Fibroblast of lung (primary cell): Measurements from ENCODE around the gene SMCO2. TPM values are rescaled to one million over a fixed set of nuclear protein-coding genes. Genes with fewer than 3 reads are reported as not detected.

Source experiments
- DNase-seq, 2 donors: peaks; one replicate each; pipeline versions ENCODE4 v3.0.0 to v3.0.0-alpha.2; 2010; ENCODE audit warnings: low read depth in 2 of 2
- H2AFZ ChIP-seq: 2 replicates; pipeline ENCODE4 v1.5.1; 2012; ENCODE audit warnings: low read length, control low read depth, inconsistent platforms
- H3K27ac ChIP-seq: 2 replicates; pipeline ENCODE4 v1.5.1; 2011; ENCODE audit warnings: low read length, control low read depth; ENCODE audit not compliant: insufficient read depth
- H3K27me3 ChIP-seq: 2 replicates; pipeline ENCODE4 v1.5.1; 2011; ENCODE audit warnings: mild to moderate bottlenecking, low read length; ENCODE audit not compliant: control insufficient read depth, insufficient read depth
- H3K36me3 ChIP-seq: 2 replicates; pipeline ENCODE4 v1.5.1; 2011; ENCODE audit warnings: low read length; ENCODE audit not compliant: control insufficient read depth, insufficient read depth
- H3K4me1 ChIP-seq: 2 replicates; pipeline ENCODE4 v1.5.1; 2011; ENCODE audit warnings: low read length; ENCODE audit not compliant: control insufficient read depth, insufficient read depth; ENCODE audit errors: extremely low read depth
- H3K4me2 ChIP-seq: 2 replicates; pipeline ENCODE4 v1.5.1; 2011; ENCODE audit warnings: low read length, control low read depth; ENCODE audit not compliant: insufficient read depth; ENCODE audit errors: extremely low read depth
- H3K4me3 ChIP-seq, 4 experiments: fragments of 200-600 bp in 1 of 4; sonication (generic) in 1 of 4; replicated peaks in 1 of 4; 2 replicates each; pipeline ENCODE4 v1.5.1; 2011 to 2016; ENCODE audit warnings: low read length in 4 of 4, low read depth in 3 of 4, mild to moderate bottlenecking in 3 of 4, control low read depth in 2 of 4, inconsistent platforms in 1 of 4, mixed read lengths in 1 of 4; ENCODE audit not compliant: insufficient read depth in 1 of 4; ENCODE audit errors: control extremely low read depth in 1 of 4
- H3K79me2 ChIP-seq: 2 replicates; pipeline ENCODE4 v1.5.1; 2012; ENCODE audit warnings: mild to moderate bottlenecking, low read length, inconsistent platforms; ENCODE audit not compliant: control insufficient read depth, insufficient read depth
- H3K9ac ChIP-seq: 2 replicates; pipeline ENCODE4 v1.5.1; 2011; ENCODE audit warnings: mild to moderate bottlenecking, low read length, control low read depth; ENCODE audit not compliant: insufficient read depth
- H3K9me3 ChIP-seq: 2 replicates; pipeline ENCODE4 v1.5.1; 2012; ENCODE audit warnings: low read depth, low read length; ENCODE audit not compliant: control insufficient read depth, insufficient read depth
- H4K20me1 ChIP-seq: 2 replicates; pipeline ENCODE4 v1.5.1; 2011; ENCODE audit warnings: low read length; ENCODE audit not compliant: control insufficient read depth, insufficient read depth; ENCODE audit errors: extremely low read depth
- CTCF ChIP-seq, 2 donors: IDR thresholded peaks in 1 of 2; conservative IDR thresholded peaks in 1 of 2; 1 replicate in 1 of 2; 2 replicates in 1 of 2; pipeline ENCODE4 v1.5.1; 2011 to 2012; ENCODE audit warnings: low read length in 2 of 2, control low read depth in 1 of 2, inconsistent platforms in 1 of 2, low read depth in 1 of 2, mild to moderate bottlenecking in 1 of 2
- EZH2 ChIP-seq: IDR thresholded peaks from 2 replicates; pipeline ENCODE4 v1.5.1; 2012; ENCODE audit warnings: low read length, control low read depth, mild to moderate bottlenecking; ENCODE audit errors: missing control alignments
- polyA plus RNA-seq, 2 donors: library from polyadenylated mRNA; depleted of rRNA in 1 of 2; stranded (reverse) in 1 of 2; unstranded in 1 of 2; fragments of >200 nt; gene quantifications; 2 replicates each; pipeline ENCODE4 v1.2.1, GENCODE V29; 2011 to 2012; ENCODE audit warnings: missing spikeins in 1 of 2
- total RNA-seq: library from RNA; depleted of rRNA; stranded (reverse); fragments of >200 nt; gene quantifications from 2 replicates; pipeline ENCODE4 v1.2.1, GENCODE V29; 2014

Gene SMCO2
- total and polyA plus RNA-seq, 2 donors (not counting 1 experiment from before 2014, with no cell fraction given) = not detected

- no peak overlapping the region for H2AFZ ChIP-seq
- no peak overlapping the region for H3K4me2 ChIP-seq
- H3K36me3 ChIP-seq = no peaks in the 10 kb centered on the region
- H3K27ac ChIP-seq = no peak overlapping the region
- no peaks in the 10 kb centered on the region for H3K9me3 ChIP-seq
- H3K4me1 ChIP-seq = no peaks in the 10 kb centered on the region
- no peak overlapping the region for H3K4me3 ChIP-seq
- no peaks in the 10 kb centered on the region for H4K20me1 ChIP-seq
- no peaks in the 10 kb centered on the region for H3K79me2 ChIP-seq
- DNase-seq = no peak
- TF ChIP-seq EZH2 (no peak), CTCF (conservative IDR thresholded peaks at IDR 0.05 in 1 of 2, IDR thresholded peaks at IDR 0.05 in 1 of 2; ENCODE audit: low read depth in 1 of 2, low read length in 2 of 2) (no peak)
- H3K27me3 ChIP-seq = no peaks in the 10 kb centered on the region
- no peak overlapping the region for H3K9ac ChIP-seq
Observed at GRCh38 chr12:27400856-27401354, 45.6 kb upstream of the SMCO2 start.

GRCh38 chr12:27412047-27412446 lies 34.5 kb upstream of the SMCO2 start:
- no peak for TF ChIP-seq CTCF (conservative IDR thresholded peaks at IDR 0.05 in 1 of 2, IDR thresholded peaks at IDR 0.05 in 1 of 2; ENCODE audit: low read depth in 1 of 2, low read length in 2 of 2)
- no peak for TF ChIP-seq EZH2
- DNase-seq = no peak

GRCh38 chr12:27422697-27423096 lies 23.8 kb upstream of the SMCO2 start:
- no peaks in the 10 kb centered on the region for H3K9me3 ChIP-seq
- H3K79me2 ChIP-seq = no peaks in the 10 kb centered on the region
- H3K27ac ChIP-seq = no peak overlapping the region
- H2AFZ ChIP-seq = no peak overlapping the region
- no peaks in the 10 kb centered on the region for H4K20me1 ChIP-seq
- H3K4me3 ChIP-seq = no peak overlapping the region
- TF ChIP-seq EZH2 = no peak
- TF ChIP-seq CTCF (conservative IDR thresholded peaks at IDR 0.05 in 1 of 2, IDR thresholded peaks at IDR 0.05 in 1 of 2; ENCODE audit: low read depth in 1 of 2, low read length in 2 of 2) = no peak
- H3K36me3 ChIP-seq = no peaks in the 10 kb centered on the region
- no peak overlapping the region for H3K9ac ChIP-seq
- no peak overlapping the region for H3K4me2 ChIP-seq
- H3K4me1 ChIP-seq = no peaks in the 10 kb centered on the region
- no peaks in the 10 kb centered on the region for H3K27me3 ChIP-seq
- no peak for DNase-seq

More at GRCh38 chr12:27412047-27412446, 34.5 kb upstream of the SMCO2 start:
- H3K79me2 ChIP-seq = no peaks in the 10 kb centered on the region
- H3K4me3 ChIP-seq = no peak overlapping the region
- no peak overlapping the region for H3K9ac ChIP-seq
- no peaks in the 10 kb centered on the region for H3K36me3 ChIP-seq
- no peaks in the 10 kb centered on the region for H4K20me1 ChIP-seq
- no peaks in the 10 kb centered on the region for H3K27me3 ChIP-seq
- H3K4me2 ChIP-seq = no peak overlapping the region
- H2AFZ ChIP-seq = no peak overlapping the region
- H3K4me1 ChIP-seq = no peaks in the 10 kb centered on the region
- no peaks in the 10 kb centered on the region for H3K9me3 ChIP-seq
- H3K27ac ChIP-seq = no peak overlapping the region
